Sigmoid colon (tissue), 7 donors: ENCODE data around the gene CD247. TPM values are rescaled to one million over a fixed set of nuclear protein-coding genes. Genes with fewer than 3 reads are reported as not detected.

ENCODE experiments used
- DNase-seq: peaks from one replicate; pipeline ENCODE4 v3.0.0-alpha.2; 2019
- H3K27ac ChIP-seq, 4 donors: fragments of 200-600 bp; sonication (generic); one replicate each; pipeline ENCODE4 v1.5.1; 2016 to 2019; ENCODE audit warnings: mild to moderate bottlenecking in 1 of 4
- H3K27me3 ChIP-seq, 3 donors: fragments of 200-600 bp; sonication (generic); one replicate each; pipeline ENCODE4 v1.5.1; 2019; ENCODE audit warnings: mild to moderate bottlenecking in 1 of 3
- H3K36me3 ChIP-seq, 4 donors: fragments of 200-600 bp; sonication (generic); one replicate each; pipeline ENCODE4 v1.5.1; 2016 to 2019
- H3K4me1 ChIP-seq, 4 donors: fragments of 200-600 bp; sonication (generic); one replicate each; pipeline ENCODE4 v1.5.1; 2017 to 2019
- H3K4me3 ChIP-seq, 4 donors: fragments of 200-600 bp; sonication (generic); one replicate each; pipeline ENCODE4 v1.5.1; 2017 to 2019; ENCODE audit warnings: mild to moderate bottlenecking in 2 of 4, moderate library complexity in 1 of 4
- H3K9me3 ChIP-seq, 4 donors: fragments of 200-600 bp in 3 of 4; sonication (generic) in 3 of 4; one replicate each; pipeline versions ENCODE4 v1.5.1 to v1.6.1; 2013 to 2019
- EP300 ChIP-seq, 4 donors: sonication (generic); formaldehyde crosslinking; IDR thresholded peaks; one replicate each; pipeline ENCODE4 v1.6.1; 2017; ENCODE audit warnings: antibody characterized with exemption in 4 of 4
- POLR2A ChIP-seq, 2 donors: fragments of 450-650 bp; IDR thresholded peaks; one replicate each; pipeline ENCODE4 v1.6.1; 2016; ENCODE audit warnings: antibody characterized with exemption in 2 of 2, mild to moderate bottlenecking in 2 of 2, moderate library complexity in 2 of 2
- POLR2AphosphoS5 ChIP-seq, 4 donors: sonication (generic); formaldehyde crosslinking; IDR thresholded peaks; one replicate each; pipeline ENCODE4 v1.6.1; 2017; ENCODE audit warnings: antibody characterized with exemption in 4 of 4
- WGBS, 2 donors: extraction: QIAGEN DNeasy Blood & Tissue Kit; methylation state at CpG; one replicate each; pipeline ENCODE4 v1.1.7; 2013; 5-methylcytosine and 5-hydroxymethylcytosine counted together
- intact Hi-C: fragments of 100-400 bp; cut with DNase I; formaldehyde crosslinking; loops from one replicate; pipeline ENCODE4 v1.15.1; 2023
- polyA plus RNA-seq, 3 donors: library from polyadenylated mRNA; stranded (reverse); fragments of 200-250 nt; gene quantifications; one replicate each; pipeline ENCODE4 v1.2.3, GENCODE V29; 2013
- total RNA-seq, 4 donors: library from RNA; depleted of rRNA; stranded (reverse); fragments of >200 nt; gene quantifications; one replicate each; pipeline ENCODE4 v1.1.0, GENCODE V29; 2016
- TF ChIP-seq, protein P1 (sequence below), 4 experiments: fragments of 450-650 bp in 3 of 4; fragments of 200-600 bp in 1 of 4; IDR thresholded peaks; one replicate each; pipeline ENCODE4 v1.5.1; 2016 to 2019; ENCODE audit warnings: antibody characterized with exemption in 4 of 4, mild to moderate bottlenecking in 3 of 4, moderate library complexity in 2 of 4
- donor health status: healthy with polysubstance abuse.
- donor health status: Bipolar disorder and iron deficiency.
- donor health status: healthy.

Gene CD247
- total and polyA plus RNA-seq, 7 donors, result 0.36 to 20.3 (median 1.4) TPM; not detected in 3

DNA sequence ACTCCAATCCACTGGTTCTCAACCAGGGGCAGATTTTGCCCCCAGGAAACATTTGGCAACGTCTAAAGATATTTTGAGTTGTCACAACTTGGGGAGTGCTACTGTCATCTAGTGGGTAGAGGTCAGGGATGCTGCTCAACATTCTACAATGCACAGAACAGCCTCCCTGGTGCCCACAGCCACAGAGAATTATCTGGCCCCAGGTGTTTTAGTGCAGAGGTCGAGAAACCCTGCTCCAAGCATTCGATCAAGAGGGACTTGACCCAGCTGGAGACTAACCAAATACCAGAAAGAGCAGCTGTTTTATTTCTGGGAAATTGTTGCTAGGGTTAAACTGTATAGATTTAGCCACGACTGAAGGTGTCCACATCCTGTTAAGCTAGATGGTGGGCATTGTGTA, 19.2 kb downstream of the CD247 start:
- TF ChIP-seq POLR2A (IDR thresholded peaks at IDR 0.05), result no peak
- TF ChIP-seq EP300 (IDR thresholded peaks at IDR 0.05), result no peak
- TF ChIP-seq POLR2AphosphoS5 (IDR thresholded peaks at IDR 0.05), result no peak
- TF ChIP-seq, protein P1, sequence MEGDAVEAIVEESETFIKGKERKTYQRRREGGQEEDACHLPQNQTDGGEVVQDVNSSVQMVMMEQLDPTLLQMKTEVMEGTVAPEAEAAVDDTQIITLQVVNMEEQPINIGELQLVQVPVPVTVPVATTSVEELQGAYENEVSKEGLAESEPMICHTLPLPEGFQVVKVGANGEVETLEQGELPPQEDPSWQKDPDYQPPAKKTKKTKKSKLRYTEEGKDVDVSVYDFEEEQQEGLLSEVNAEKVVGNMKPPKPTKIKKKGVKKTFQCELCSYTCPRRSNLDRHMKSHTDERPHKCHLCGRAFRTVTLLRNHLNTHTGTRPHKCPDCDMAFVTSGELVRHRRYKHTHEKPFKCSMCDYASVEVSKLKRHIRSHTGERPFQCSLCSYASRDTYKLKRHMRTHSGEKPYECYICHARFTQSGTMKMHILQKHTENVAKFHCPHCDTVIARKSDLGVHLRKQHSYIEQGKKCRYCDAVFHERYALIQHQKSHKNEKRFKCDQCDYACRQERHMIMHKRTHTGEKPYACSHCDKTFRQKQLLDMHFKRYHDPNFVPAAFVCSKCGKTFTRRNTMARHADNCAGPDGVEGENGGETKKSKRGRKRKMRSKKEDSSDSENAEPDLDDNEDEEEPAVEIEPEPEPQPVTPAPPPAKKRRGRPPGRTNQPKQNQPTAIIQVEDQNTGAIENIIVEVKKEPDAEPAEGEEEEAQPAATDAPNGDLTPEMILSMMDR (IDR thresholded peaks at IDR 0.05), result no peak
- intact Hi-C loops, result no loop called here
- Histone ChIP-seq H3K27ac (no peak overlapping the region), H3K36me3 (no peaks in the 10 kb centered on the region), H3K4me3 (no peak overlapping the region), H3K9me3 (no peaks in the 10 kb centered on the region), H3K4me1 (no peaks in the 10 kb centered on the region), H3K27me3 (no peaks in the 10 kb centered on the region)
- 43 to 72% methylated on average over 4 of the region's 4 CpGs for WGBS, 2 donors
- no peak for DNase-seq

DNA sequence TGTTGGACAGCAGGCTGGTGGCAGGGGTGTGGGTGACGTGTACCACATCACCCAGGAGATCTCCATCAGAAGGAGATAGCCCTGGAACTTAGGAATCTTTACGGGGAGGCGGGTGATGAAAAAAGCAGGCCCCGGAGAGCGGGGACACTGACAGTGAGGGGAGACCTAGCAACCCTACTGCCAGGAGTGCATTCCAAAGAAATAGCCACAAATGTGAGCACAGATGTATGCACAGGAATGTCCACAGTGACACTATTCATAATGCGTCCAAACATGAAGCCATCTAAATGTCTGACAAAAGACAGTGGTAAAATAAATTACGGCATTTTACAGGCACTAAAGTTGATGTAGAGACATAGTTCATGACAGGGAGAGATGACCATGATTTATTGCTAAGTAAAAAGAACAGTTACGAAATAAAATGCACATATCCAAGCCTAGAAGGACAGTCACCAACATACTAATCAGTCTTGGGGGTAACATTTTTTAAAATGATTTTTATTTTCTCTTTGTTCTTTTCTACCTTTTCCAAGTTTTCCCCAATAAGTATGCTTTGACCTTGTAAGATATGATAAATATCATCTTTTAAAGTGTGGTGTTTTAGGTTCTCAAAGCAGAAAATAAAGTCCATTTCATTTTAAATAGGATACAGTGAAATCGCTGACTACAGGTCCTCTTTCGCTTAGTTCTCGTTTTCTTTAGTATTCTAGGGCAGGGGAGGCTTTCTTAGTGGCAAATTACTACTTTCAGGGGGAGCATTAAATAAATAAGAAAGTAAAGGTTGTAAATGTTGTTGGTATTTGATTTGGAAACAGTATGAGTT, 21.3 kb downstream of the CD247 start:
- DNase-seq, result no peak
- Histone ChIP-seq H3K36me3 (no peaks in the 10 kb centered on the region), H3K4me1 (no peaks in the 10 kb centered on the region), H3K4me3 (no peak overlapping the region), H3K9me3 (no peaks in the 10 kb centered on the region), H3K27me3 (peaks cover 0 to 9% (median 0%) of the 10 kb centered on the region in 3 donors), H3K27ac (no peak overlapping the region)
- WGBS, 2 donors, result 80 to 85% methylated on average over 11 of the region's 11 CpGs
- intact Hi-C loops, result no loop called here
- TF ChIP-seq, protein P1 (IDR thresholded peaks at IDR 0.05), result no peak
- TF ChIP-seq EP300 (IDR thresholded peaks at IDR 0.05) (no peak), POLR2A (IDR thresholded peaks at IDR 0.05) (no peak), POLR2AphosphoS5 (IDR thresholded peaks at IDR 0.05) (no peak)

DNA sequence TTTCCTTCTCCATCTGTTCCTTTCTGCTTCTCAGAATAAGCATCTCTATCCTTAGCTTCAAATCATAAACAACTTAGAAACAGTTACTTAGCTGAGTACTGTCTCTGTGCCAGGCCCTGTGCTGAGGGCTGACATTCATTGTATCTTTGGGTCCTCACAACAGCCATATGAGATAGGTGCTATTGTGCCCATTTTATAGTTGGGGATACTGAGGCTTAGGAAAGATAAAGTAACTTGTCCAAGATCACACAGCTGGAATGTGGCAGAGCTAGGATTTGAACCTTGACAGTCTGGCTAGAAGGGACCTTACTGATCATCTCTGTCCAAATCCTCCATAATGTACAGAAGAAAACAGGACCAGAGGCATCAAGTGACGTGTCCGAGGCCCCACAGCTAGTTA, 25.0 kb downstream of the CD247 start:
- TF ChIP-seq EP300 (IDR thresholded peaks at IDR 0.05), result no peak
- TF ChIP-seq, protein P1 (IDR thresholded peaks at IDR 0.05), result no peak
- no peak for TF ChIP-seq POLR2A (IDR thresholded peaks at IDR 0.05)
- no peak for TF ChIP-seq POLR2AphosphoS5 (IDR thresholded peaks at IDR 0.05)
- no peaks in the 10 kb centered on the region for H3K9me3 ChIP-seq
- no peaks in the 10 kb centered on the region for H3K36me3 ChIP-seq
- DNase-seq, result peak; percentile 20
- H3K4me3 ChIP-seq, result no peak overlapping the region
- no peaks in the 10 kb centered on the region for H3K4me1 ChIP-seq
- 94 to 95% methylated on average over 2 of the region's 2 CpGs for WGBS, 2 donors
- peaks cover 0 to 9% (median 0%) of the 10 kb centered on the region in 3 donors for H3K27me3 ChIP-seq
- H3K27ac ChIP-seq, result no peak overlapping the region
- intact Hi-C loops, result no loop called here

DNA sequence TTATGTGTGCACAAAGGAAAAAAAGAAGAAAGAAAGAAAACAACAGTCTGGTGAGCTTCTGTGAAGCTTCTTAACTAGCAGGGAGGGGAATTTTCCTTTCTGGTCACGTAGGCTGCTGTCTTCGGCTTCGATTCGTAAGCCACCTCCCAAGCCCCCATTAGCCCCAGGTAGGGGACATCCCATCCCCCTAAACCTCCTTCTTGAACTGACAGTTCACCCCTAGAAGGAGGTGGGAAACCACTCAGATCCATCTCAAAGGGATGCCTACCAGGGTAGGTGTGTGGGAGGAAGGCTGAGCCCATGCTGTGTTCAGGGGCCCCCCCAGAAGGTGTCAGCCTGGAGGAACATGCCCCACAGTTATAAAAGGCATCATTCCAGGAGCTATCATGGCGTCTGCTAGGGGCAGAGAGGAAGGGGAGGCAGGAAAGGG, 25.8 kb downstream of the CD247 start:
- H3K4me3 ChIP-seq, result no peak overlapping the region
- DNase-seq, result no peak
- H3K36me3 ChIP-seq, result no peaks in the 10 kb centered on the region
- no peak overlapping the region for H3K27ac ChIP-seq
- 66 to 85% methylated on average over 5 of the region's 5 CpGs for WGBS, 2 donors
- peaks cover 0 to 9% (median 0%) of the 10 kb centered on the region in 3 donors for H3K27me3 ChIP-seq
- no peaks in the 10 kb centered on the region for H3K9me3 ChIP-seq
- H3K4me1 ChIP-seq, result no peaks in the 10 kb centered on the region
- intact Hi-C loops, result no loop called here
- TF ChIP-seq, protein P1 (IDR thresholded peaks at IDR 0.05), result no peak
- no peak for TF ChIP-seq POLR2AphosphoS5 (IDR thresholded peaks at IDR 0.05)
- no peak for TF ChIP-seq EP300 (IDR thresholded peaks at IDR 0.05)
- no peak for TF ChIP-seq POLR2A (IDR thresholded peaks at IDR 0.05)
